Skeletal muscle cell (primary cell): ENCODE data around the gene STOX1.
"Not testable (repeated sequence)": the region's sequence is repeated elsewhere in the genome, so short reads cannot be mapped to it uniquely, and the experiment has no call there.

Experiments used
- DNase-seq: peaks from one replicate; pipeline ENCODE4 v3.0.0-alpha.2; 2010; ENCODE audit warnings: low read depth
- H3K4me3 ChIP-seq: 2 replicates; pipeline ENCODE4 v1.5.1; 2011; ENCODE audit warnings: low read depth, mild to moderate bottlenecking, control low read depth, low read length, moderate library complexity

STOX1 gene

DNA sequence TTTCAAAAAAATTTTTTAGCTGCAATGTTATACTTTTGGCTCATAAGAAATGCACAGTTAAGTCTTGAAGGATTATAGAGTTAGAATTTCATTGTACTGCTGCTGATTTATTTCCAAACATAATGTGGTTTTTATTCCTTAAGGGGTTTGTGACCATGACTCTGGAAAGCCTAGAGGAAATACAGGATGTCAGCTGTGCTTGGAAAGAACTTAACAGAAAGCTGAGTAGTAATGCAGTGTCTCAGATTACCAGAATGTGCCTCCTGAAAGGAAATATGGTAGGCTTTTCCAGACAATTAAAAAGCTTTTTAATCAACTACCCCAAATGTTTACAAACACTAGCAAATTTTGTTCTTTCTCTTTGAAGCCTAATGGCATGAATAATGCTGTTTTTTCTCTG is 113.6 kb downstream of the STOX1 start:
- H3K4me3 ChIP-seq, DNase-seq: not testable (repeated sequence)
